HG02885 (cell line): ENCODE results near the gene LCLAT1.

Experiments used
- ATAC-seq: cut with Tn5 transposase; IDR thresholded peaks from one replicate; pipeline ENCODE4 v1.9.1; 2021; ENCODE audit warnings: mild to moderate bottlenecking; ENCODE audit not compliant: unreplicated experiment, poor library complexity

Gene LCLAT1

GRCh38 chr2:30662268-30663131 is 215.5 kb downstream of the LCLAT1 start:
- no peak for ATAC-seq

GRCh38 chr2:30663321-30663720 is 216.3 kb downstream of the LCLAT1 start:
- no peak for ATAC-seq

GRCh38 chr2:30663806-30664205 is 216.8 kb downstream of the LCLAT1 start:
- no peak for ATAC-seq

- ATAC-seq = no peak
These were observed 217.8 kb downstream of the LCLAT1 start for GRCh38 chr2:30664761-30665358.

GRCh38 chr2:30665761-30666265 is 218.8 kb downstream of the LCLAT1 start:
- no peak for ATAC-seq

GRCh38 chr2:30666266-30666874 is 219.3 kb downstream of the LCLAT1 start:
- no peak for ATAC-seq

GRCh38 chr2:30670453-30670852 is 223.4 kb downstream of the LCLAT1 start:
- ATAC-seq = no peak

- no peak for ATAC-seq
These were observed 226.1 kb downstream of the LCLAT1 start for GRCh38 chr2:30673127-30673526.

GRCh38 chr2:30675758-30676157 is 228.7 kb downstream of the LCLAT1 start:
- ATAC-seq = no peak

- ATAC-seq = no peak
These were observed 230.2 kb downstream of the LCLAT1 start for GRCh38 chr2:30677231-30677630.

GRCh38 chr2:30677861-30678385 is 230.9 kb downstream of the LCLAT1 start:
- ATAC-seq = no peak

- ATAC-seq = no peak
These were observed 231.5 kb downstream of the LCLAT1 start for GRCh38 chr2:30678410-30679137.

GRCh38 chr2:30679426-30680088 is 232.5 kb downstream of the LCLAT1 start:
- ATAC-seq = no peak

GRCh38 chr2:30680121-30680520 is 233.1 kb downstream of the LCLAT1 start:
- ATAC-seq = no peak

- no peak for ATAC-seq
These were observed 234.0 kb downstream of the LCLAT1 start for GRCh38 chr2:30681022-30681421.

GRCh38 chr2:30683236-30683956 is 236.3 kb downstream of the LCLAT1 start:
- ATAC-seq = no peak

GRCh38 chr2:30684026-30684425 is 237.0 kb downstream of the LCLAT1 start:
- ATAC-seq = no peak

GRCh38 chr2:30684516-30684915 is 237.5 kb downstream of the LCLAT1 start:
- ATAC-seq = no peak

- ATAC-seq = no peak
These were observed 237.9 kb downstream of the LCLAT1 start for GRCh38 chr2:30684996-30685395.
